ENCODE data around the gene CHADL. TPM values are rescaled to one million over a fixed set of nuclear protein-coding genes. Genes with fewer than 3 reads are reported as not detected.
A peak's percentile ranks its signal among the peaks of the same experiment; 100 is the strongest.

CHADL gene
- total and polyA plus RNA-seq, 9 of the 15 experiments (the other 6 are each of a cell fraction or from before 2014, with no cell fraction given): not detected

DNA sequence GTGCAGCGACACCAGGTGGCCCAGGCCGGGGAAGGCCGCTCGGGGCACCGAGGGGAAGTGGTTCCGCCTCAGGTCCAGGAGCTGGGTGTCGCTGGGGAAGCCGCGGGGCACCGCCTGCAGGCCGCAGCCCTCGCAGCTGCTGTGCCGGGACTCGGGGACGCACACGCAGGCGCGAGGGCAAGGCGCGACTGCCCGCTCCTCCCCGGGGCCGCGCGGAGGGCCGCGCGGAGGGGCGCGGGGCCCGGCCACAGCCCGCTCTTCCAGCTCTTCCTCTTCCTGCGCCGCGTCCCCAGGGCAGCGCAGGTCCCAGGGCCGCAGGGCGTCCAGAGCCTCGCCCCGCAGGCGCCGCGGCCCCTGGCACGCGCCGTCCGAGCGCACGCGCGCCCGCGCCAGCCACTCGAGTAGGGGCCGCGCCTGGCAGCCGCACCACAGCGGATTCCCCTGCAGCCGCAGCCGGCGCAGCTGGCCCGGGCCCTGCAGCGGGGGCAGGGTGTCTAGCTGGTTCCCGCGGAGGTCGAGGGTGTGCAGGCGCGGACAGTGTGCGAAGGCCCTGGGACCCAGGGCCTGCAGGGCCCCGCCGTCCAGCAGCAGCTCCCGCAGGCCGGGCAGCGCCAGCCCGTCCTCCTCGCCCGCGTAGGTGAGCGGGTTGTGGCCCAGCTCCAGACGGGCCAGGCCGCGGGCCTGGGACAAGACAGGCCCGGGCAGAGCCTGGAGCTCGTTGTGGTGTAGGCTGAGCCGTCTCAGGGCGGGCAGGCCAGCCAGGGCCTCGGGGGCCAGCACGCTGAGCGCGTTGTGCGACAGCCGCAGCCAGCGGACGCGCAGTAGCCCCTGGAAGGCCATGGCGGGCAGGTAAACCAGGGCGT, 2.8 kb downstream of the CHADL start:
- Histone ChIP-seq H3K27ac (ENCODE audit: extremely low read depth, low read depth, low read length) (no peak overlapping the region), H3K79me2 (ENCODE audit: control insufficient read depth, insufficient read depth, low read length) (no peaks in the 10 kb centered on the region), H3K9me1 (ENCODE audit: control insufficient read depth, insufficient read depth, low read length) (no peaks in the 10 kb centered on the region), H4K20me1 (replicated peaks; ENCODE audit: control insufficient read depth, insufficient read depth, low read length) (no peaks in the 10 kb centered on the region), H2AFZ (ENCODE audit: low read depth, low read length) (no peak overlapping the region), H3K36me3 (ENCODE audit: control insufficient read depth, insufficient read depth, low read length) (no peaks in the 10 kb centered on the region), H3K4me3 (no peak overlapping the region), H3K9ac (ENCODE audit: insufficient read depth in 1 of 2, low read depth in 2 of 2, low read length in 2 of 2) (no peak overlapping the region), H3K4me2 (ENCODE audit: insufficient read depth, low read length) (no peak overlapping the region), H3K9me3 (replicated peaks; ENCODE audit: control insufficient read depth, insufficient read depth, low read depth, low read length) (no peaks in the 10 kb centered on the region), H3K27me3 (ENCODE audit: control insufficient read depth in 2 of 2, insufficient read depth in 2 of 2, low read length in 2 of 2) (no peaks in the 10 kb centered on the region; a peak in 1 of 5 replicates), H3K4me1 (replicated peaks in 1 of 2; ENCODE audit: control insufficient read depth in 2 of 2, insufficient read depth in 2 of 2, low read length in 2 of 2) (peaks cover 0 to 35% of the 10 kb centered on the region in 2 experiments; a peak in 2 of 5 replicates)
- ATAC-seq: peak; percentile 53
- intact Hi-C loops (cut with micrococcal nuclease): no loop called here
- DNase-seq (ENCODE audit: extremely low read depth in 1 of 4, low spot score in 3 of 4): peak in 2 of 4 experiments; percentile 8 to 22
- no peak for FAIRE-seq
- 75% methylated on average over 36 of the region's 97 CpGs for WGBS (ENCODE audit: insufficient coverage, low coverage, missing lambda C conversion rate)
- POLR2A ChIA-PET: interaction anchor here (0.6 to 1.2 kb wide), 2 partner anchors 9 to 11 kb away, joined by 3 read pairs; no protein-coding TSS in a partner anchor
- BruUV-seq (replicated peaks): no TSS peak
- TF ChIP-seq HNRNPL (IDR thresholded peaks at IDR 0.05; ENCODE audit: low read depth, low read length) (0 out of 2 replicates have a peak, but pooled peaks have one; percentile 25), RNF2 (IDR thresholded peaks at IDR 0.05) (no peak), ZNF274 (IDR thresholded peaks at IDR 0.05; ENCODE audit: borderline replicate concordance, low read depth, low read length) (no peak)
- TF ChIP-seq, protein P1, sequence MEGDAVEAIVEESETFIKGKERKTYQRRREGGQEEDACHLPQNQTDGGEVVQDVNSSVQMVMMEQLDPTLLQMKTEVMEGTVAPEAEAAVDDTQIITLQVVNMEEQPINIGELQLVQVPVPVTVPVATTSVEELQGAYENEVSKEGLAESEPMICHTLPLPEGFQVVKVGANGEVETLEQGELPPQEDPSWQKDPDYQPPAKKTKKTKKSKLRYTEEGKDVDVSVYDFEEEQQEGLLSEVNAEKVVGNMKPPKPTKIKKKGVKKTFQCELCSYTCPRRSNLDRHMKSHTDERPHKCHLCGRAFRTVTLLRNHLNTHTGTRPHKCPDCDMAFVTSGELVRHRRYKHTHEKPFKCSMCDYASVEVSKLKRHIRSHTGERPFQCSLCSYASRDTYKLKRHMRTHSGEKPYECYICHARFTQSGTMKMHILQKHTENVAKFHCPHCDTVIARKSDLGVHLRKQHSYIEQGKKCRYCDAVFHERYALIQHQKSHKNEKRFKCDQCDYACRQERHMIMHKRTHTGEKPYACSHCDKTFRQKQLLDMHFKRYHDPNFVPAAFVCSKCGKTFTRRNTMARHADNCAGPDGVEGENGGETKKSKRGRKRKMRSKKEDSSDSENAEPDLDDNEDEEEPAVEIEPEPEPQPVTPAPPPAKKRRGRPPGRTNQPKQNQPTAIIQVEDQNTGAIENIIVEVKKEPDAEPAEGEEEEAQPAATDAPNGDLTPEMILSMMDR (IDR thresholded peaks at IDR 0.05 in 2 of 3, conservative IDR thresholded peaks at IDR 0.05 in 1 of 3; ENCODE audit: insufficient read depth in 2 of 3, low read depth in 1 of 3, low read length in 3 of 3): peak in 2 of 3 experiments; percentile 19 to 24; a peak in 3 of 6 replicates
- in situ Hi-C loops (cut with MboI): no loop called here
- CTCF ChIA-PET (ENCODE audit: low intra/inter-chr PET ratio): interaction anchor here (0.7 kb wide), 1 partner anchor 826 kb away, joined by 3 read pairs; no protein-coding TSS in a partner anchor
